Stimulated activated CD4-positive, alpha-beta T cell treated with anti-CD3 and anti-CD28 coated beads, TNF-alpha, amount 100 ng/mL, for 24 hours (primary cell): Measurements from ENCODE around the gene ELSPBP1.
"Not testable (repeated sequence)": the region's sequence is repeated elsewhere in the genome, so short reads cannot be mapped to it uniquely, and the experiment has no call there.

Source experiments
- DNase-seq, 3 experiments: peaks; one replicate each; pipeline ENCODE4 v3.0.0-alpha.2; 2020; ENCODE audit warnings: low read depth in 3 of 3

ELSPBP1 gene

GRCh38 chr19:47994209-47994802 lies at the start of gene ELSPBP1:
Gene ELSPBP1 (plus strand): TSS chr19:47994632. CDS start chr19:48008668, 14,036 bp downstream.
- no peak for DNase-seq

- DNase-seq: not testable (repeated sequence)
These were observed 44.4 kb upstream of the ELSPBP1 start for GRCh38 chr19:47949852-47950521.

- DNase-seq: not testable (repeated sequence)
These were observed 42.3 kb upstream of the ELSPBP1 start for GRCh38 chr19:47952132-47952531.

DNA sequence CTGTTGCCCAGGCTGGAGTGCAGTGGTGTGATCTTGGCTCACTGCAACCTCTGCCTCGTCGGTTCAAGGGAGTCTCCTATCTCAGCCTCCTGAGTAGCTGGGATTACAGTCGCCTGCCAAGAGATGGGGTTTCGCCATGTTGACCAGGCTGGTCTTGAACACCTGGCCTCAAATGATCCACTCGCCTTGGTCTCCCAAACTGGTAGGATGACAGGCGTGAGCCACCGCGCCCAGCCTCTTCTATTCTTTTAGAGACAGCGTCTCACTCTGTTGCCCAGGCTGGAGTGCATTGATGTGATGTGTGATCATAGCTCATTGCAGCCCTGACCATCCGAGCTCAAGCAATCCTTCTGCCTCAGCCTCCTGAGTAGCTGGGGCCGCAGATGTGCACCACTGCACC lies 38.5 kb upstream of the ELSPBP1 start:
- not testable (repeated sequence) for DNase-seq

DNA sequence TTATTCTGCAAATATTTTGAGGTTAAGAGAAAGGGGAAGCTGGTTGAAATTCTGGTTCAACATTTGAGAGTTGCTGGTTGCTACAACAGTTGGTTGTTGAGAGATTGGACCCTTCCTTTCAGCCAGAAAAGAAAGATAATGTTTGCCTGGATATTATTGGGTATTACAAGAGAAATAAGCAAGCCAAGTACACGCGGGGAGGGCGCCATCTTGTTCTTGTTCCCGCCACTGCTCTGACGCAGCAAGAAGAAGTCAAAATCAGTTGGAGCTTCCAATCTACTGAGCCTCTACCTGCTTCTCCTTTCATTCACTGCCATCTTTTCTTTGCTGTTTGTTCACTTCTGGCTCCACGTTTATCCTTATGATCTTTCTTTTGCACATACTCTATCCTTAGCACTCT lies 20.9 kb upstream of the ELSPBP1 start:
- no peak for DNase-seq

DNA sequence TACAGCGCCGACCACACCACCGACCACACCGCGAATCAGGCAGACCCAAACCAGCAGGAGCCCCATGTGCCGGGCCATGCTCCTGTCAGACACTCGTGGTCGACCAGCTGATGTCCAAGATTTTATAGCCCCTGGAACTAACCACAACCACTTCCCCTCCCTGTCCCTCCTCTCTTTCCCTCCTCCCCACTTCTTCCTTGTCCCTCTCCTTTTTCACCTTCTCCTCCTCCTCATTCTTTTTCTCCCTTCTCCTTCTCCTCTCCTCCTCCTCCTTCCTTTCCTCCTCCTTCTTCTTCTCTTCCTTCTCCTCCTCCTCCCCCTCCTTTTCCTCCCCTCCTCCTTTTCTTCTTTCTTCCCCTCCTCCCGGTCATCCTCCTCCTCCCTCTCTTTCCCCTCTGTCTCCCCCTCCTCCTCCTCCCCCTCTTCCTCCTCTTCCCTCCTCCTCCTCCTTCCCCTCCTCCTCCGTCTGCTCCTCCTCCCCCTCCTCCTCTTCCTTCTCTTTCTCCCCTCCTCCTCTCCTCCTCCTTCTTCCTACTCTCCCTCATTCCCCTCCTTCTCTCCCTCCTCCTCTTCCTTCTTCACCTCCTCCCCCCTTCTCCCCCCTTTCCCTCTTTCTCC lies 3.1 kb upstream of the ELSPBP1 start:
- DNase-seq: no peak

DNA sequence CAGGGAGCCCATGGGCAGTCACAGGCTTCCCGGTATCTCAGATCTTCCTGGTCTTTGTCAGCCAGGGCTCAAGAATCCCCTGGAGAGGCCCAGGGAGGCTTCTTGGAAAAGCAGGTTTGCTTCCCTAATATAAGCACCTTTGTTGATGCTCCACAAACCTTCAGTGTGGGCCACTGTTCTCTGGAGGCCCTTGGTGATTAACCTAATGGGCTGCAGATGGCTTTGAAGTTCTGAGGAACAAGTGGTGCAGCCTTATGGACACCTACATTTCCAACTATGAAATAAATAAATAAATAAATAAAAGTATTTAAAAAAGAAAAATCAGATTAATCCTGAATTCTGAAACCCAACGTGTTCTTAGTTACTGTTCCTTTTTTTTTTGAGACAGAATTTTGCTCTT lies 2.4 kb upstream of the ELSPBP1 start, which contains the start of gene BSPH1:
BSPH1 (minus strand) TSS at position 101 of the 400 bp plus-strand sequence; CDS start at position 12, 89 bp downstream.
- DNase-seq: no peak

DNA sequence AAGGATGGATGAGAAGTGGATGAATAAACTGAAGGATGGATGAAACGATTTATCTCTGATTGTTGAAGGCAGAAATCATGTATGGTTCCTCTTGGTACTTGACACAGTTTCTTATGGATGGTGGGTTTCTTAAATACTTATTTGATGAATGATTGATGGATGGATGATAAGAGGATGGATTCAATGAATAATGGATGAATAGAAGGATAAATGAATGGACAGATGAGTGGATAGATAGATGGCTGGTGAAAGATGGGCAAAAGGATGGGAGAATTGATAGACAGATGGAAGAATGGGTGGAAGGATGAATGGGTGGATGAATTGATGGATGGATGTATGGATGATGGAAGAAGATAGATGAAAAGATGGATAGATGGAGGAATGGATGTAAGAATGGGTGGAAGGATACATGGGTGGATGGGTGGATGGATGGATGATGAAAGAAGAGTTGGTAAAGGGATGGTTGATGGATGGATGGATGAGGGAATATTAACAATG lies 1.8 kb downstream of the ELSPBP1 start:
- DNase-seq: no peak

DNA sequence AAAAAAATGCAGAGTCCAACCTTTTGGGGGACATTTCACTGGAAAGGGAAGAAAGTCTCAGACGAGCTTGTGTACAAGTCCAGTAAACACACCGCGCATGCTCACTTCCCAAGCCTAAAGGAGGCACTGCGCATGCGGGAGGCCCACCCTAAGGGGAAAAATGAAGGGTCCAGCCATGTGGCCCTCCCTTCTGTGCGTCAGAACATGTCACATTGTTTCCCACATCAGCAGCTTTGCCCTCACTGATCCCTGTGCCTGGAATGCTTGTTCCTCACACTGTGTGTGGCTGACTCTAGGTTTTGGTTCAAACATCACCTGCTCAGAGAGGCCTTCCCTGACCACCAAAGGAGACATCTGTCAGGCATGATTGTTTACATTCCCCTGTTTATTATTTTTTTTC lies 4.4 kb downstream of the ELSPBP1 start:
- DNase-seq: no peak

DNA sequence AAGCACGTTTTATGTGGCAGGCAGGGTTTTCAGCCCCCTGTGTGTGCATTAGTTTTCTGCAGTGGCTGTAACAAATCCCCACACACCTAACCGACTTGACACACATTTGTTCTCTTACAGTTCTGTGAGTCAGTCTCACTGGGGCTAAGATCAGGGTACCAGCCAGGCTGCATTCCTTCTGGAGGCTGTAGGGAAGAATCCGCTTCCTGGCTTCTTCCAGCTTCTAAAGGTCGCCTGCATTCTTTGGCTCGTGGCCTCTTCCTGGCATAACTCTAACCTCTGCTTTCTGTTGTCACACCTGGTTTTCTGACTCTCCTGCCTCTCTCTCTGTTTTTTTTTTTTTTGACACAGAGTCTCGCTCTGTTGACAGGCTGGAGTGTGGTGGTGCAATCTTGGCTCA lies 6.4 kb downstream of the ELSPBP1 start:
- no peak for DNase-seq

GRCh38 chr19:48004236-48004635 lies 9.8 kb downstream of the ELSPBP1 start:
- DNase-seq: no peak

DNA sequence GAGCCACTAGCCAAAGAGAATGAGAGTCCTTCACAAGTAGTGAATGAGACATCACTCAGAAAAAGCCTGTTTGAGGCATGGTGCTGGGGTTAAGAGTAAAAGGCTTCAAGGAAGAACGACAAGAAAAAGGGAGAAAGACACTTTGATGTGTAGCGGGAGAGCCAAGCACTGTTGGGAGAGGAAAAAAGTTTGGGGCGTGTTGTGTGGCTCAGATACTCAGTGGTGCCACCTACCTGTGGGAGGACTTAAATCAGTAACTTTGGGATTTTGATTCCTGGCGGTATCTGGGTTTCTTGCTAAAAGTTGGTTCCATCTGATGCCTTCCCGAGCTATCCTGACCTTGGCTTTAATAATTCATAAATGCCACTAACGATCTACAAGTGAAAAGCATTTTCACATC lies 12.3 kb downstream of the ELSPBP1 start:
- DNase-seq: no peak

- DNase-seq: no peak
These were observed 16.7 kb downstream of the ELSPBP1 start for GRCh38 chr19:48010932-48011758.

- DNase-seq: no peak
These were observed 26.3 kb downstream of the ELSPBP1 start for GRCh38 chr19:48020686-48021085.

- no peak for DNase-seq
These were observed 28.6 kb downstream of the ELSPBP1 start for GRCh38 chr19:48023011-48023410.

GRCh38 chr19:48023518-48023917 lies 29.1 kb downstream of the ELSPBP1 start:
- DNase-seq: no peak

GRCh38 chr19:48025480-48025879 lies 31.0 kb downstream of the ELSPBP1 start:
- DNase-seq: no peak

DNA sequence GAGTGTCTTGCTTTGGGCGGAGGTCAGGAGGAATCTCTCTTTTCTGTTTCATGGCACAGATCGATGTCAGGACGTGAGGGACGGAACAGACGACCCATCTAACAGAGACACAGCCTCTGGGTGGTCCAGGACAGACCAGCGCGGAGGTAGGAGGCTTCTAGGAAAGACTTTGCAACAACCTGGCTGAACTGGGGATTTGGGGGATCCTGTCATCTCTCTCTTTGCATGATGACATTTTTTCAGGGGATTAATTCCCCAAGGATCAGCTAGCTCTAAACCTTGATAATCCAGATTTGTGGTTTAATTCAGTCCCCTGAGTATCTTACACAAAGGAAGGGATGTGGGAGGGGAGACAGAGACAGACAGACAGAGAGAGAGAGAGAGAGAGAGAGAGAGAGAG lies 35.0 kb downstream of the ELSPBP1 start:
- no peak for DNase-seq

DNA sequence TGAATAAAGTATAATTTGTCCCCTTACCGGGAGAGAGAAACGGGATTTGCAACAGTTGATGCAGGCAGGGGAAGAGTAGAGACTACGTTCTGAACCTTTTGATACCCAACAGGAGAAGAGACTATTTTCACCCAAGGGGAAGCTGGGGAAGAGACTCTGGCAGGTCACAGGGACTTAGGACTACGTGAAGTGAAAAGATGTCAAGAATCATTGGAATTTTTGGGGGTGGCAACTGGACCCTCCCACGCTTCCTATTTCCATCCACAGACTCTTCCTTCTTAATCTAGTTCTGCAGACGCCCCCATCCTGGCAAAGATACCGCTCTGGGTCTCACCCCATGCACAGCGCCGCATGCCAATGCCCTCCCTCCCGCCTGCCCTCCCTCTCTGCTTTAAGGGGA lies 35.6 kb downstream of the ELSPBP1 start:
- DNase-seq: no peak

DNA sequence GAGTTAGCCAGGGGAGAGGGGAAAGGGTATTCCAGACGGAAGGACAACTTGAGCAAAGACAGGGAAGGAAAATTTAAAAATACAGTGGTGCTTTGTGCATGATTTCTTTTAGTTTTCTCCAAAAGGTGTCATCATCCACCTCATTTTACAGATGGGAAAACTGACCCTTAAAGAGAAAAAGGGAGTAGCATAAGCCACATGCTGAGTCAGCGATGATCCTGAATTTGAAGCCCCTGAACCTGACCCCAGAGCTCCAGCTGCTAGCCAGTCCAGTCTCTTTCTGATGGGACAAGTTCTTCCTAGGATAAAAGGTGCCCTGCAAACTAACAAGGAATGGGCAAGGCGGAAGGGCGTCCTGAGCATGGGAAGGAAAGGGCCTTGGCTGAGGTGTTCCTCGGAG lies 39.2 kb downstream of the ELSPBP1 start:
- no peak for DNase-seq

GRCh38 chr19:48036765-48037164 lies 42.3 kb downstream of the ELSPBP1 start:
- no peak for DNase-seq
